ENCODE measurements around the gene FXN.

- no peak for TF ChIP-seq CTCF (IDR thresholded peaks at IDR 0.05)
- no peak for TF ChIP-seq POLR2A (IDR thresholded peaks at IDR 0.05)
These were observed 51.2 kb downstream of the FXN start for GRCh38 chr9:69086769-69087168.

Measured in esophagus squamous epithelium (tissue), 4 donors.